ENCODE measurements around the gene ZNF749. TPM values are rescaled to one million over a fixed set of nuclear protein-coding genes. Genes with fewer than 3 reads are reported as not detected.

Gene ZNF749
- total RNA-seq, 6 experiments from 2014 or later = 2.2 to 6.0 (median 3.8) TPM

- Histone ChIP-seq H3K4me1 (peaks cover 0 to 11% (median 0%) of the 10 kb centered on the region in 4 donors), H3K9me3 (peaks cover 0 to 3% (median 0%) of the 10 kb centered on the region in 4 donors), H3K27me3 (no peaks in the 10 kb centered on the region), H3K36me3 (peaks cover 0 to 2% (median 0%) of the 10 kb centered on the region in 4 donors), H3K4me3 (no peak overlapping the region), H3K27ac (no peak overlapping the region)
- intact Hi-C loops (cut with DNase I) = no loop called here
- no peak for ATAC-seq
- 100% methylated on average over 1 of the region's 4 CpGs for WGBS (ENCODE audit: insufficient coverage, low coverage, low lambda C conversion rate, missing lambda C conversion rate)
- DNase-seq = no peak
- TF ChIP-seq POLR2A (IDR thresholded peaks at IDR 0.05) = no peak
- TF ChIP-seq CTCF (IDR thresholded peaks at IDR 0.05) = no peak
Observed at GRCh38 chr19:57437931-57438330, 2.8 kb downstream of the ZNF749 start.

GRCh38 chr19:57438925-57439324 lies 3.8 kb downstream of the ZNF749 start:
- intact Hi-C loops (cut with DNase I) = no loop called here

GRCh38 chr19:57441979-57442752 lies 7.0 kb downstream of the ZNF749 start:
- ATAC-seq (no peak), DNase-seq (no peak)
- no peaks in the 10 kb centered on the region for H3K27me3 ChIP-seq
- 74% methylated on average over 6 of the region's 7 CpGs for WGBS (ENCODE audit: insufficient coverage, low coverage, low lambda C conversion rate, missing lambda C conversion rate)
- TF ChIP-seq POLR2A (IDR thresholded peaks at IDR 0.05) = no peak
- TF ChIP-seq CTCF (IDR thresholded peaks at IDR 0.05) = no peak
- intact Hi-C loops (cut with DNase I) = no loop called here
- H3K4me1 ChIP-seq = no peaks in the 10 kb centered on the region
- no peak overlapping the region for H3K27ac ChIP-seq
- no peak overlapping the region for H3K4me3 ChIP-seq
- peaks cover 0 to 10% (median 0%) of the 10 kb centered on the region in 4 donors for H3K36me3 ChIP-seq
- peaks cover 0 to 5% (median 4%) of the 10 kb centered on the region in 4 donors for H3K9me3 ChIP-seq

More at GRCh38 chr19:57438925-57439324, 3.8 kb downstream of the ZNF749 start:
- Histone ChIP-seq H3K4me1 (peaks cover 0 to 11% (median 0%) of the 10 kb centered on the region in 4 donors), H3K27ac (no peak overlapping the region), H3K36me3 (peaks cover 0 to 9% (median 0%) of the 10 kb centered on the region in 4 donors), H3K4me3 (no peak overlapping the region), H3K9me3 (peaks cover 0 to 3% (median 1%) of the 10 kb centered on the region in 4 donors), H3K27me3 (no peaks in the 10 kb centered on the region)
- WGBS (ENCODE audit: insufficient coverage, low coverage, low lambda C conversion rate, missing lambda C conversion rate) = 98% methylated on average over 8 of the region's 9 CpGs
- TF ChIP-seq POLR2A (IDR thresholded peaks at IDR 0.05) (no peak), CTCF (IDR thresholded peaks at IDR 0.05) (no peak)
- DNase-seq = no peak
- no peak for ATAC-seq

- H3K27me3 ChIP-seq = no peaks in the 10 kb centered on the region
- 58% methylated on average over 2 of the region's 5 CpGs for WGBS (ENCODE audit: insufficient coverage, low coverage, low lambda C conversion rate, missing lambda C conversion rate)
- H3K9me3 ChIP-seq = peaks cover 0 to 5% (median 4%) of the 10 kb centered on the region in 4 donors
- peaks cover 0 to 10% (median 0%) of the 10 kb centered on the region in 4 donors for H3K36me3 ChIP-seq
- TF ChIP-seq CTCF (IDR thresholded peaks at IDR 0.05) = no peak
- no peak for TF ChIP-seq POLR2A (IDR thresholded peaks at IDR 0.05)
- ATAC-seq (no peak), DNase-seq (no peak)
- no peaks in the 10 kb centered on the region for H3K4me1 ChIP-seq
- no peak overlapping the region for H3K27ac ChIP-seq
- intact Hi-C loops (cut with DNase I) = no loop called here
- no peak overlapping the region for H3K4me3 ChIP-seq
Observed at GRCh38 chr19:57443121-57443696, 8.1 kb downstream of the ZNF749 start.
